ENCODE data around the gene SHOC2.

- TF ChIP-seq YY1 (IDR thresholded peaks at IDR 0.05; ENCODE audit: insufficient read depth, insufficient read length), result no peak
- TF ChIP-seq SUZ12 (IDR thresholded peaks at IDR 0.05; ENCODE audit: extremely low read depth, insufficient read depth, insufficient read length), result no peak
- no peak for TF ChIP-seq ZNF274 (IDR thresholded peaks at IDR 0.05; ENCODE audit: low read depth, low read length)
Observed at GRCh38 chr10:110915035-110915434, 4.4 kb upstream of the SHOC2 start.
